A673 (cell line): Measurements from ENCODE around the gene ARF6. TPM values are rescaled to one million over a fixed set of nuclear protein-coding genes. Genes with fewer than 3 reads are reported as not detected.

Source experiments
- BruUV-seq: library from RNA; stranded (reverse); fragments of 400-500 nt; replicated peaks from 2 replicates; lab custom pipeline; 2021; lab: Mats Ljungman, UMichigan
- CTCF ChIA-PET: fragments of 300-600 bp; sonication (Branson Sonifier 250); formaldehyde crosslinking; loops from one replicate; lab custom pipeline; 2022; ENCODE audit warnings: antibody characterized with exemption; lab: Charles Lee
- POLR2A ChIA-PET: fragments of 300-600 bp; sonication (Branson Sonifier 250); formaldehyde crosslinking; loops from one replicate; lab custom pipeline; 2022; ENCODE audit warnings: antibody characterized with exemption; ENCODE audit not compliant: low non-redundant PET; lab: Charles Lee
- DNase-seq: peaks from one replicate; pipeline ENCODE4 v3.0.0-alpha.2; 2015; ENCODE audit warnings: low spot score
- H3K27ac ChIP-seq: fragments of 200-600 bp; sonication (generic); 2 replicates; pipeline ENCODE4 v1.5.1; 2016; ENCODE audit warnings: mixed run types, low read depth, mild to moderate bottlenecking, mixed read lengths, antibody characterized with exemption, low read length; ENCODE audit not compliant: poor library complexity, severe bottlenecking
- H3K27me3 ChIP-seq: fragments of 200-600 bp; sonication (generic); replicated peaks from 2 replicates; pipeline ENCODE4 v1.6.1; 2017; ENCODE audit warnings: mixed run types, low read depth, mild to moderate bottlenecking, mixed read lengths, antibody characterized with exemption, low read length; ENCODE audit not compliant: insufficient read depth, poor library complexity
- H3K36me3 ChIP-seq: fragments of 200-600 bp; sonication (generic); 2 replicates; pipeline ENCODE4 v1.6.1; 2016; ENCODE audit warnings: mixed run types, mild to moderate bottlenecking, mixed read lengths, antibody characterized with exemption, low read length; ENCODE audit not compliant: insufficient read depth, poor library complexity, severe bottlenecking
- H3K4me1 ChIP-seq: fragments of 200-600 bp; sonication (generic); 2 replicates; pipeline ENCODE4 v1.6.1; 2017; ENCODE audit warnings: mixed run types, mild to moderate bottlenecking, mixed read lengths, antibody characterized with exemption, low read length; ENCODE audit not compliant: insufficient read depth, poor library complexity, severe bottlenecking
- H3K4me3 ChIP-seq: fragments of 200-600 bp; sonication (generic); 2 replicates; pipeline ENCODE4 v1.5.1; 2016; ENCODE audit warnings: low read depth, mixed run types, mild to moderate bottlenecking, mixed read lengths, low read length; ENCODE audit not compliant: poor library complexity, severe bottlenecking
- H3K9me3 ChIP-seq: fragments of 200-600 bp; sonication (generic); 2 replicates; pipeline ENCODE4 v1.6.1; 2016; ENCODE audit warnings: mixed run types, low read depth, mild to moderate bottlenecking, mixed read lengths, antibody characterized with exemption, low read length; ENCODE audit not compliant: poor library complexity, severe bottlenecking
- EZH2 ChIP-seq: fragments of 200-600 bp; sonication (generic); IDR thresholded peaks from 2 replicates; pipeline ENCODE4 v1.6.1; 2017; ENCODE audit warnings: borderline replicate concordance, low read depth, mild to moderate bottlenecking, mixed read lengths, antibody characterized with exemption, low read length; ENCODE audit not compliant: poor library complexity, severe bottlenecking
- intact Hi-C: fragments of 100-400 bp; cut with micrococcal nuclease; formaldehyde crosslinking; loops from one replicate; pipeline ENCODE4 v1.10.0; 2022; ENCODE audit not compliant: unreplicated experiment
- total RNA-seq: library from RNA; stranded (reverse); gene quantifications from 2 replicates; pipeline ENCODE4 v1.2.3, GENCODE V29; 2021
- TF ChIP-seq, protein P1 (sequence below): fragments of 300-800, 200-600 bp; sonication (generic); conservative IDR thresholded peaks from 2 replicates; pipeline ENCODE4 v1.5.1; 2017; ENCODE audit warnings: low read depth, mild to moderate bottlenecking, antibody characterized with exemption, low read length, moderate library complexity, mixed read lengths

ARF6 gene
- total RNA-seq, 1 experiment from 2014 or later, result 67.6 TPM

DNA sequence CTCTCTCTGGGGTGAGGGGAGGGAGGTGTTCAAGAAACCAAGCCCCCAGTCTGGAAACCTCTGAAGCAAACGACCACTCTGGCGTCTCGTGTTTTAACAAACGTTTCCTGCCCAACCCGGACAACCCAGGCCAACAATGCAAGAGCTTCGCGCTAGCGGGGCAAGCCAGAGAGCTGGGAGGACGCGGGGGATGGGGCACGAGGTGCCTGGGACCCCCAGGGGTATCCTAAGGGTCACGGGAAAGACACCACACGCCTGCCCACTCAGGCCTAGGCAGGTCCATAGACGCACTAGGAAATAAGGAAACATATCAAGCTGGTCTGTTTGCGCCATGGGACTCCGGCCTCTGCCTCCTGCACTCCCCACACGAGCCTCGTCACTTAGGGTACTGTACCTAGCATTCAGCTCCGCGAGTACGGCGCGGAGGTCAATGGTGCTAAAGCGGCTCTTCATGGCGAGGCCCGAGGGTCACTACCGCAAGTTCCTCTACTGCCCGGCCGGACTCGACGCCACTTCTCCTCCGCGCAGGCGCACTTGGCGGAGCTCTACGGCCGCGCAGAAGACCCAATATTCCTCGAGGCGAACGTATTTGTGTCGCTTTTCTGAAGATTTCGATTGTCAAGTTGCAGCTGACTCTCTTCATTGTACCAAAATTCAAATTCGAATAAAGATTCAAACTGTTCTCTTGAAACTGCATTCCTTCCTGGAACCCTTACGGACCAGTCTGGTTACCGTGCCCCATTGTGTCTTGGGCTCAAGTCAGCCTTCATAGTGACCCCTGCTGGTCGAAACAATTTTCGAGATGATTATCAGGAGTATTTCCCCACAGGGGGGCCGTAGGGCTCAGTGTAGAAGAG is 40.4 kb upstream of the ARF6 start, which contains the start of gene NEMF:
Gene NEMF, minus strand, starts transcription at position 488 of the 857 bp plus-strand sequence. Its CDS starts 35 bp downstream, at position 453.
- no peak for TF ChIP-seq EZH2
- TF ChIP-seq, protein P1, sequence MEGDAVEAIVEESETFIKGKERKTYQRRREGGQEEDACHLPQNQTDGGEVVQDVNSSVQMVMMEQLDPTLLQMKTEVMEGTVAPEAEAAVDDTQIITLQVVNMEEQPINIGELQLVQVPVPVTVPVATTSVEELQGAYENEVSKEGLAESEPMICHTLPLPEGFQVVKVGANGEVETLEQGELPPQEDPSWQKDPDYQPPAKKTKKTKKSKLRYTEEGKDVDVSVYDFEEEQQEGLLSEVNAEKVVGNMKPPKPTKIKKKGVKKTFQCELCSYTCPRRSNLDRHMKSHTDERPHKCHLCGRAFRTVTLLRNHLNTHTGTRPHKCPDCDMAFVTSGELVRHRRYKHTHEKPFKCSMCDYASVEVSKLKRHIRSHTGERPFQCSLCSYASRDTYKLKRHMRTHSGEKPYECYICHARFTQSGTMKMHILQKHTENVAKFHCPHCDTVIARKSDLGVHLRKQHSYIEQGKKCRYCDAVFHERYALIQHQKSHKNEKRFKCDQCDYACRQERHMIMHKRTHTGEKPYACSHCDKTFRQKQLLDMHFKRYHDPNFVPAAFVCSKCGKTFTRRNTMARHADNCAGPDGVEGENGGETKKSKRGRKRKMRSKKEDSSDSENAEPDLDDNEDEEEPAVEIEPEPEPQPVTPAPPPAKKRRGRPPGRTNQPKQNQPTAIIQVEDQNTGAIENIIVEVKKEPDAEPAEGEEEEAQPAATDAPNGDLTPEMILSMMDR, result peak; percentile 92
- BruUV-seq, result TSS peak; percentile 47
- intact Hi-C loops, result loop anchor here (5.0 kb wide), 1 partner anchor 220 kb away; no protein-coding TSS in a partner anchor
- peaks cover 10% of the 10 kb centered on the region for H3K4me1 ChIP-seq
- CTCF ChIA-PET, result interaction anchor here (0.5 to 2.3 kb wide), 7 partner anchors 9 to 264 kb away, joined by 3 to 19 read pairs (median 6); partner anchors contain the start of gene VCPKMT
- peak within 1 kb of the TSS; percentile 87 for H3K27ac ChIP-seq
- H3K4me3 ChIP-seq, result peak within 1 kb of the TSS; percentile 86
- no peaks in the 10 kb centered on the region for H3K27me3 ChIP-seq
- peaks cover 21% of the 10 kb centered on the region for H3K36me3 ChIP-seq
- no peaks in the 10 kb centered on the region for H3K9me3 ChIP-seq
- POLR2A ChIA-PET, result interaction anchor here (0.6 to 1.0 kb wide), 5 partner anchors 10 to 408 kb away, joined by 3 read pairs; partner anchors contain the start of genes MGAT2 and RPL36AL
- peak; percentile 95 for DNase-seq

DNA sequence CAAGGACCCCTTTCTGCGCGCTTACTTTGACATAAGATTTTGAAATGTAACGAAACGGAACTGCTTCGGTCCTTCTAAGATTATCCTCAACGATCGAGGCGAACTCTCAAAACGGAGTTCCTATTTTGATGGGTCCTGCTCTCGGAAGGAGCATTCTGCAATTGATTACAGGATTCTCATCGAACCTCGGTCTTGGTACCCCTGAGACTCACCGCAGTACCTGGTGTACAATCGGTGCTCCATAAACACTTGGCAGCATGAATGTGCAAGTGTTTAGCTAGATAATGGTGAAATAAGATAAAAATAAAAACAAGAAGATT is 39.8 kb upstream of the ARF6 start:
- Histone ChIP-seq H3K4me3 (peak overlapping the region; percentile 86), H3K27ac (peak overlapping the region; percentile 87), H3K27me3 (no peaks in the 10 kb centered on the region), H3K4me1 (peaks cover 10% of the 10 kb centered on the region), H3K9me3 (no peaks in the 10 kb centered on the region), H3K36me3 (peaks cover 21% of the 10 kb centered on the region)
- TF ChIP-seq, protein P1, result no peak
- TF ChIP-seq EZH2, result no peak
- BruUV-seq, result no TSS peak
- ChIA-PET CTCF (interaction anchor here (0.6 to 2.3 kb wide), 7 partner anchors 9 to 707 kb away, joined by 4 to 19 read pairs (median 5); partner anchors contain the start of genes ATL1, DNAAF2 and VCPKMT), POLR2A (interaction anchor here (0.9 kb wide), 1 partner anchor 9 kb away, joined by 3 read pairs; no protein-coding TSS in a partner anchor)
- intact Hi-C loops, result loop anchor here (5.0 kb wide), 1 partner anchor 221 kb away; no protein-coding TSS in a partner anchor
- DNase-seq, result no peak

DNA sequence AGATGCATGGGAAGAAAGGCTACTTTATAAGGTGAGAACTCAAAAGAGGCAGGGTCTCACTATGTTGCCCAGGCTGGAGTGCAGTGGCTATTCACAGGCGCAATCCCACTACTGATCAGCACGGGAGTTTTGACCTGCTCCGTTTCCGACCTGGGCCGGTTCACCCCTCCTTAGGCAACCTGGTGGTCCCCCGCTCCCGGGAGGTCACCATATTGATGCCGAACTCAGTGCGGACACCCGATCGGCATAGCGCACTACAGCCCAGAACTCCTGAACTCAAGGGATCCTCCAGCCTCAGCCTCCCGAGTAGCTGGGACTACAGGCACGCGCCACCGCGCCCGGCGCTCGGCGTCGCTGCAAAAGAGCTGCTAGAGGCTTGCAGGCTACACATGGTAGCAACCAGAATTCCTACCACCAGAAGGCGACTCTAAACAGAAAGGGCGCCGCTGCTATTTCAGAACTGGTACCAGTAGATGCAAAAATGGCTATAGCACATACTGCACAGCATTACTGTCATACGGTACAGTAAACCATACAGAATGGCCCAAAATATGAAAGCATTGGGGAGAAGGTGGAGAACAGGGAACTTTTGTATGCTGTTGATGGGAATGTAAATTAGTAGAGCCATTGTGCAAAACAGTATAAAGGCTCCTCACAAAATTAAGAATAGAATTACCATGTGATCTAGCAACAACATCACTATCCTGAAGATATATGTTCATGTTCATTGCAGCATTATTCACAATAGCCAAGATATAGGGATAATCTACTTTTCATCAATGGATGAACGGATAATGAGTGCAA is 39.1 kb upstream of the ARF6 start:
- H3K27me3 ChIP-seq, result no peaks in the 10 kb centered on the region
- peaks cover 20% of the 10 kb centered on the region for H3K36me3 ChIP-seq
- H3K27ac ChIP-seq, result no peak overlapping the region
- peak; percentile 84 for DNase-seq
- H3K4me1 ChIP-seq, result peaks cover 10% of the 10 kb centered on the region
- intact Hi-C loops, result loop anchor here (5.0 kb wide), 1 partner anchor 221 kb away; no protein-coding TSS in a partner anchor
- POLR2A ChIA-PET, result no interaction called here
- TF ChIP-seq, protein P1, result peak; percentile 68
- no peak for TF ChIP-seq EZH2
- CTCF ChIA-PET, result interaction anchor here (0.6 to 1.4 kb wide), 6 partner anchors 8 to 706 kb away, joined by 3 to 6 read pairs (median 4); partner anchors contain the start of genes ATL1, DNAAF2 and VCPKMT
- no peaks in the 10 kb centered on the region for H3K9me3 ChIP-seq
- H3K4me3 ChIP-seq, result peak overlapping the region; percentile 86
- no TSS peak for BruUV-seq
